Measurements from ENCODE around the gene ZAP70.
"Not testable (repeated sequence)": the region's sequence is repeated elsewhere in the genome, so short reads cannot be mapped to it uniquely, and the experiment has no call there.

ZAP70 gene

GRCh38 chr2:97706708-97707345, 6.5 kb upstream of the ZAP70 start:
- H3K4me3 ChIP-seq (ENCODE audit: low read depth, low read length), result no peak overlapping the region
- no peak for TF ChIP-seq CTCF (IDR thresholded peaks at IDR 0.05; ENCODE audit: low read depth, low read length)

- H3K4me3 ChIP-seq (ENCODE audit: low read depth, low read length), result no peak overlapping the region
- TF ChIP-seq CTCF (IDR thresholded peaks at IDR 0.05; ENCODE audit: low read depth, low read length), result no peak
Measured at GRCh38 chr2:97707362-97708047, 5.9 kb upstream of the ZAP70 start.

- TF ChIP-seq CTCF (IDR thresholded peaks at IDR 0.05; ENCODE audit: low read depth, low read length), result no peak
- H3K4me3 ChIP-seq (ENCODE audit: low read depth, low read length), result no peak overlapping the region
Measured at GRCh38 chr2:97708048-97708380, 5.4 kb upstream of the ZAP70 start.

- no peak for TF ChIP-seq CTCF (IDR thresholded peaks at IDR 0.05; ENCODE audit: low read depth, low read length)
- no peak overlapping the region for H3K4me3 ChIP-seq (ENCODE audit: low read depth, low read length)
Measured at GRCh38 chr2:97708608-97709007, 4.8 kb upstream of the ZAP70 start.

GRCh38 chr2:97711394-97711711, 2.0 kb upstream of the ZAP70 start:
- no peak for TF ChIP-seq CTCF (IDR thresholded peaks at IDR 0.05; ENCODE audit: low read depth, low read length)

GRCh38 chr2:97712175-97712574, 1.2 kb upstream of the ZAP70 start:
- H3K4me3 ChIP-seq (ENCODE audit: low read depth, low read length), result not testable (repeated sequence)

More at GRCh38 chr2:97711394-97711711, 2.0 kb upstream of the ZAP70 start:
- no peak overlapping the region for H3K4me3 ChIP-seq (ENCODE audit: low read depth, low read length)

- no peak overlapping the region for H3K4me3 ChIP-seq (ENCODE audit: low read depth, low read length)
- TF ChIP-seq CTCF (IDR thresholded peaks at IDR 0.05; ENCODE audit: low read depth, low read length), result no peak
Measured at GRCh38 chr2:97712693-97713295, 582 bp upstream of the ZAP70 start.

All from WI38 (cell line).